DND-41 (cell line): ENCODE data around the gene NGRN.

Source experiments
- ATAC-seq: fragments of 200-7000 bp; cut with Tn5 transposase; 3 replicates; pipeline ENCODE4 v1.9.1; 2021; ENCODE audit warnings: low read depth; ENCODE audit not compliant: insufficient read depth
- DNase-seq: peaks from one replicate; pipeline ENCODE4 v3.0.0-alpha.2; 2020
- H2AFZ ChIP-seq: 2 replicates; pipeline ENCODE4 v1.6.0; 2012; ENCODE audit warnings: low read depth, low read length
- H3K27ac ChIP-seq: 2 replicates; pipeline ENCODE4 v1.5.1; 2012; ENCODE audit warnings: low read length, inconsistent platforms
- H3K27me3 ChIP-seq: fragments of 200-600 bp; sonication (generic); 2 replicates; pipeline ENCODE4 v1.6.0; 2012; ENCODE audit warnings: low read length, mild to moderate bottlenecking, inconsistent platforms; ENCODE audit not compliant: insufficient read depth, poor library complexity
- H3K36me3 ChIP-seq: 2 replicates; pipeline ENCODE4 v1.5.1; 2012; ENCODE audit warnings: low read length, inconsistent platforms; ENCODE audit not compliant: insufficient read depth
- H3K4me1 ChIP-seq: 2 replicates; pipeline ENCODE4 v1.5.1; 2012; ENCODE audit warnings: mild to moderate bottlenecking, low read length; ENCODE audit not compliant: insufficient read depth
- H3K4me2 ChIP-seq: 2 replicates; pipeline ENCODE4 v1.6.0; 2012; ENCODE audit warnings: mild to moderate bottlenecking, moderate library complexity, low read length, inconsistent platforms; ENCODE audit not compliant: insufficient read depth
- H3K4me3 ChIP-seq, 2 experiments: fragments of 200-600 bp in 1 of 2; shearing (Covaris generic) in 1 of 2; 2 replicates each; pipeline ENCODE4 v1.5.1; 2012 to 2016; ENCODE audit warnings: inconsistent platforms in 2 of 2, low read length in 2 of 2, mild to moderate bottlenecking in 2 of 2, low read depth in 1 of 2, moderate library complexity in 1 of 2
- H3K79me2 ChIP-seq: 2 replicates; pipeline ENCODE4 v1.6.0; 2012; ENCODE audit warnings: low read length, inconsistent platforms; ENCODE audit not compliant: insufficient read depth
- H3K9ac ChIP-seq: 2 replicates; pipeline ENCODE4 v1.6.0; 2012; ENCODE audit warnings: low read depth, mild to moderate bottlenecking, inconsistent platforms, low read length, moderate library complexity
- H3K9me3 ChIP-seq: 2 replicates; pipeline ENCODE4 v1.5.1; 2012; ENCODE audit warnings: low read length, moderate library complexity, mild to moderate bottlenecking, inconsistent platforms; ENCODE audit not compliant: insufficient read depth, severe bottlenecking
- H4K20me1 ChIP-seq: 2 replicates; pipeline ENCODE4 v1.6.0; 2012; ENCODE audit warnings: low read length; ENCODE audit not compliant: insufficient read depth
- CTCF ChIP-seq: IDR thresholded peaks from 2 replicates; pipeline ENCODE4 v1.5.1; 2012; ENCODE audit warnings: borderline replicate concordance, low read length, moderate library complexity, mild to moderate bottlenecking; ENCODE audit not compliant: poor library complexity, severe bottlenecking; ENCODE audit errors: extremely low read depth
- EZH2 ChIP-seq: IDR thresholded peaks from 3 replicates; pipeline ENCODE4 v1.6.1; 2012; ENCODE audit warnings: borderline replicate concordance, low read depth, mild to moderate bottlenecking, moderate library complexity, low read length, inconsistent platforms; ENCODE audit not compliant: severe bottlenecking

NGRN gene

DNA sequence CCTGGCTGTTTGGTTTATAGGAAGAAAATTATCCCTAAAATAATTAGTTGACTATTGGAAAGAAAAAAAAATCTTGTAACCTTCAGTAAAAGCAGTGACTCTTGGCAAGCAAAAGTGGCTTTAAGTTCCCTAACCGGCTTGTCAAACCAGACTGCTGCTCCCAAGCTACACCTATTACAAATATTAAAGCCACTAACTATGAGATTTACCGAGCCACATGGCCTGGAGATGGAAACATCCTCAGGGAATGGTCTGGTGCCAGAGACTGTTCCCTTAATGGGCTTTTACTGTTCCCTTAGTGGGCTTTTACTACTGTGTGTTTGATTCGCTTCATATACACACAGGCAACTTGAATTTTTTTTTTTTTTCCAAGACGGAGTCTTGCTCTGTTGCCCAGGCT lies 50.7 kb downstream of the NGRN start:
- Histone ChIP-seq H4K20me1 (no peaks in the 10 kb centered on the region), H2AFZ (no peak overlapping the region), H3K79me2 (no peaks in the 10 kb centered on the region), H3K4me1 (peaks cover 6% of the 10 kb centered on the region), H3K4me2 (no peak overlapping the region), H3K36me3 (no peaks in the 10 kb centered on the region), H3K9me3 (no peaks in the 10 kb centered on the region), H3K9ac (no peak overlapping the region), H3K4me3 (no peak overlapping the region), H3K27ac (no peak overlapping the region), H3K27me3 (no peaks in the 10 kb centered on the region)
- DNase-seq (no peak), ATAC-seq (no peak)
- TF ChIP-seq EZH2 (no peak), CTCF (no peak)

DNA sequence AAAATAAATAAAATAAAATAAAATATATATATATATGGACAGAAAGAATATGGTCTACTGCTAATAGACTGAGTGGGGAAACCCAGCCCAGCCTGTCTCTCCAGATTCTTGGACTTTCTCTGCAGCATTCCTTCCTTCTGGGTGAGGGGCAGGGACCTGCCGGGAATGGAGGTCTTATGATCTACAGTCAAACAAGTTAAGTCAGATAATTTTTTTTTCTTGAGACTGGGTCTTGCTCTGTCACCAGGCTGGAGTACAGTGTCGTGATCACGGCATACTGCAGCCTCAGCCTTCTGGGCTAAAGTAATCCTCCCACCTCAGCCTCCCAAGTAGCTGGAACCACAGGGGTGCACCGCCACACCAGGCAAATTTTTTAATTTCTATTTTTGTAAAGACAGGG lies 53.1 kb downstream of the NGRN start:
- Histone ChIP-seq H3K79me2 (no peaks in the 10 kb centered on the region), H2AFZ (no peak overlapping the region), H3K4me1 (peaks cover 6% of the 10 kb centered on the region), H3K9ac (no peak overlapping the region), H3K4me3 (no peak overlapping the region), H3K36me3 (no peaks in the 10 kb centered on the region), H3K27me3 (no peaks in the 10 kb centered on the region), H3K9me3 (no peaks in the 10 kb centered on the region), H3K4me2 (no peak overlapping the region), H4K20me1 (no peaks in the 10 kb centered on the region), H3K27ac (no peak overlapping the region)
- ATAC-seq (no peak), DNase-seq (no peak)
- no peak for TF ChIP-seq CTCF
- TF ChIP-seq EZH2 = no peak

GRCh38 chr15:90320062-90320884 lies 54.8 kb downstream of the NGRN start:
- peaks cover 6% of the 10 kb centered on the region for H3K4me1 ChIP-seq
- peak overlapping the region; percentile 53; the same call in 1 of the 2 replicates for H2AFZ ChIP-seq
- no peak overlapping the region for H3K4me3 ChIP-seq

More at GRCh38 chr15:90320062-90320884, 54.8 kb downstream of the NGRN start:
- TF ChIP-seq EZH2 (no peak), CTCF (peak; percentile 98)
- Histone ChIP-seq H3K27me3 (no peaks in the 10 kb centered on the region), H3K4me2 (peak overlapping the region; percentile 48; the same call in 1 of the 2 replicates), H3K9ac (no peak overlapping the region), H3K27ac (no peak overlapping the region), H3K36me3 (no peaks in the 10 kb centered on the region), H4K20me1 (no peaks in the 10 kb centered on the region), H3K79me2 (no peaks in the 10 kb centered on the region), H3K9me3 (no peaks in the 10 kb centered on the region)
- peak; percentile 69 for DNase-seq
- peak; percentile 98 for ATAC-seq
